ENCODE results near the gene HMCN1.

DNA sequence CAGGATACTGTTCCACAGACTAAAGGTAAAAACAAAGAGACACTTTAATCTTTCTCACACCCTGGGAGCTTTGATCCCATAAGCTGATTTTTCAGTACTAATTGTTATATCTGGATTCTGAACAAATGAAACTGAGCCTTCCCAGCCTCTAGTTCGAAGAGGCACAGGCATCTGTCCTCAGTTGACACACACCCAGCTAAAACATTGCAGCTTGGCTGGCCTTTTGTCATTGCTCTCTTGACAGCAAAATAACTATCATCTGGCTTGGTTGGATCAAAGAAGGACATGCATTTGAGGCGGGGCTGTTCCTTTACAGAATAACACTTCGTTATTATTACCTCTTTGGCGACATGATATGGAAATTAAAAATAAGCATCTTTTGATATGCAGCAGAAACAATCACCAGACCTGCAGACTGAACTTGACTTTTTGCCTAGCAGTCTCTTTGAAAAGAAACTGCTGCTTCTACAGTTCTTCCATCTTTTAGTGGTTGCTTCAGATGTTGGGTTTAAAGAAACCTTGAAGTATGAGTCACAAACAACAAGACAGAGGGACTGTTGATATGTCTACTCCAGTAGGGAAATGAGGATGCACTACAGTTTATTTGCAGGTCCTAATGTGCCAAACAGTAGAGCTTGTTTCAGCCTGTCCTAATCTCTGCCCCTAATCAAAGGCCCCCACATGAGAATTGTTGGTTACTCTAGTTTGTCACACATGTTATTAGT lies 474.4 kb downstream of the HMCN1 start:
- TF ChIP-seq, protein P1, sequence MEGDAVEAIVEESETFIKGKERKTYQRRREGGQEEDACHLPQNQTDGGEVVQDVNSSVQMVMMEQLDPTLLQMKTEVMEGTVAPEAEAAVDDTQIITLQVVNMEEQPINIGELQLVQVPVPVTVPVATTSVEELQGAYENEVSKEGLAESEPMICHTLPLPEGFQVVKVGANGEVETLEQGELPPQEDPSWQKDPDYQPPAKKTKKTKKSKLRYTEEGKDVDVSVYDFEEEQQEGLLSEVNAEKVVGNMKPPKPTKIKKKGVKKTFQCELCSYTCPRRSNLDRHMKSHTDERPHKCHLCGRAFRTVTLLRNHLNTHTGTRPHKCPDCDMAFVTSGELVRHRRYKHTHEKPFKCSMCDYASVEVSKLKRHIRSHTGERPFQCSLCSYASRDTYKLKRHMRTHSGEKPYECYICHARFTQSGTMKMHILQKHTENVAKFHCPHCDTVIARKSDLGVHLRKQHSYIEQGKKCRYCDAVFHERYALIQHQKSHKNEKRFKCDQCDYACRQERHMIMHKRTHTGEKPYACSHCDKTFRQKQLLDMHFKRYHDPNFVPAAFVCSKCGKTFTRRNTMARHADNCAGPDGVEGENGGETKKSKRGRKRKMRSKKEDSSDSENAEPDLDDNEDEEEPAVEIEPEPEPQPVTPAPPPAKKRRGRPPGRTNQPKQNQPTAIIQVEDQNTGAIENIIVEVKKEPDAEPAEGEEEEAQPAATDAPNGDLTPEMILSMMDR (IDR thresholded peaks at IDR 0.05) = no peak
- no peak for TF ChIP-seq POLR2A (IDR thresholded peaks at IDR 0.05)

Data from lower leg skin (tissue), 3 donors.